Fibroblast of skin of scalp (primary cell): Measurements from ENCODE around the gene MAFB.

Experiments
- DNase-seq: peaks from one replicate; pipeline ENCODE4 v3.0.0-alpha.2; 2013

Gene MAFB

DNA sequence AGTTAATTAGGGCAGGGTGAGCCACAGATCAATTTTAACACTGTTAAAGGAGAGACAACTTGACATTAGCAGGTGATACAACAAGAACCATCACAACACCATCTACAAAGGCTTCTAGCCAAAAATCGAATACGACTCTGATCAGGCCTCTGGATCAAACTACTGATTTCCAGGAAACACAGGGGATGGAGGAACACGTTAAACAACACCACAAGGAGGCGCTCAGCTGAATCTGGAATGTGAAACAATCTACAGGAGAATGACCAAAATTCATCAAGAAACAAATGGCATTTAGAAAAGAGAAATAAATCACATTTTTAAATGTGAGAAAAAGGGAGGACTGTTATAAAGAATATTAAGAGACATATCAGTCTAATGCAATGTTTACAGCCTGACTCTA, 13.5 kb upstream of the MAFB start:
- no peak for DNase-seq

DNA sequence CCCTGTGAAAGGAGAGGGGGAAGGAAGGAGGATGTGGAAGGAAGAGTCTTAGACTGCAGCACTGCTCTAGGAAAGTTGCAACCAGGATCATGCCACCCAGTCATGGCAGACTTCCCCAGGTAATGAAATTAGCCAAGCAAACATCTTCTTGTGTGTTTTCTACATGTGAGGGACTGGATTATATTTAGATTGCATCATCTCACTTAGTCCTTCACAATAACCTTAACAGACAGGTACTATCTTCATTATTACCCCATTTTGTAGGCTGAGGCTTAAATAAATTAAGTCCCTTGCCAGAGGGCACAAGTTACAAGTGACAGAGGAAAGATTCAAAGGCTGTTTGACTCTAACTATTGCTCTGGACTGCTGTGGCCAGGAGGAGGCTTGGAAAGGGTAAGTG, 9.7 kb upstream of the MAFB start:
- DNase-seq: no peak

DNA sequence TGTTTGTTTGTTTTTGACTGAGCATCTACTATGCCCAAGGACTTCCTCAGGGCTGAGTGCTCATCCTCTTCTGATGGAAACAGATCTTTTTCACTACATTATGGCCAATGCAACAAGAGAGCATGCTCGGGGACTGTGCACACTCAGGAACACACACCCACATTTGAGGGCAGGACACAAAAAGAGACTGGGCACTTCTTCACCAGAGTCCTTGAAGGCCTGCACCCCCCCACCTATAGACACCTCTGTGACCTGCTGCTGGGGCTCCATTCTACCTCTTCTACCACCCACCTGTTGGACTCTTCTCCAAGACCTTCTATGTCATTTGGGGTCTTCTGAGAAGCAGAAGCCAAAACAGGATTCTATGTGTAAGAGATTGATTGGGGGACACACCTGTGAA, 9.2 kb upstream of the MAFB start:
- DNase-seq: no peak

GRCh38 chr20:40697541-40697940, 8.5 kb upstream of the MAFB start:
- DNase-seq: no peak

- DNase-seq: no peak
Observed at GRCh38 chr20:40695214-40695613, 6.2 kb upstream of the MAFB start.

- no peak for DNase-seq
Observed at GRCh38 chr20:40694246-40694645, 5.2 kb upstream of the MAFB start.

DNA sequence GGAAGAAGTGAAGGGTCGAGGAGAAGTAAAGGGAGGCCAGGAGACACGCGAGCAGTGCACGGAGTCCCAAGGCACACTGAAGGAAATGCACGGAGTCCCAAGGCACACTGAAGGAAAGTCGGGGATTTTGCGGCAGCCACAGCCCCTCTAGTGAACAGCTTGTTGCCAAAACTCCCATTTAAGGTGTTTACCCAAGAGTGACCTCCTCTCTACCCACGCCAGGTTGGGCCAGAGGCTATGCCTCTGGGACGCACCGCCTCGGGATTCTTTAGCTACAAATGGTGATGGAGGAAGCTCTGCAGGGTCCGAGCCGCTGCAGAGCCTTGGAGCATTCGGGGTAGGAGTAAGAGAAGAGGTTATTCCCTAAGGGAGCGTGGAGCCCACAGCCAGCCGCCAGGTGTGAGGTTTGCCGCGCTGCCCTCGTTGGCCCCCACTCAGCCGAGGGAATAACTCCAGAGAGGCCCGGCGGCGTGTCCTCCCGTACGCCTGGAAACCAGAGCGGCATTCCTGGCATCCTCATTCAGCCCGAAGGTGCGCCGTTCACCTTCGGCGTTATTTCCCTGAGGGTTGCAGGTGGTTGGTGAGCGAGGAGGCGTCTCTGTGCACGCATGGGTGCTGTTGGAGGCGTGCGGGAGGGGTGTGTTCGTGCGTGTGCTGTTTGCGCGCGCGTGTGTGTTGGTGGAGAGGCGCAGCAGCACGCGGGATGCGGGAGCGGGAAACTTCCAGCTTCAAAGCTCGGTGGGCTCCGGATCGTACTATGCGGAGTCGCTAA, 3.4 kb upstream of the MAFB start:
- DNase-seq: no peak

GRCh38 chr20:40691566-40692239, 2.7 kb upstream of the MAFB start:
- no peak for DNase-seq

- DNase-seq: no peak
Observed at GRCh38 chr20:40690836-40691565, 2.0 kb upstream of the MAFB start.

DNA sequence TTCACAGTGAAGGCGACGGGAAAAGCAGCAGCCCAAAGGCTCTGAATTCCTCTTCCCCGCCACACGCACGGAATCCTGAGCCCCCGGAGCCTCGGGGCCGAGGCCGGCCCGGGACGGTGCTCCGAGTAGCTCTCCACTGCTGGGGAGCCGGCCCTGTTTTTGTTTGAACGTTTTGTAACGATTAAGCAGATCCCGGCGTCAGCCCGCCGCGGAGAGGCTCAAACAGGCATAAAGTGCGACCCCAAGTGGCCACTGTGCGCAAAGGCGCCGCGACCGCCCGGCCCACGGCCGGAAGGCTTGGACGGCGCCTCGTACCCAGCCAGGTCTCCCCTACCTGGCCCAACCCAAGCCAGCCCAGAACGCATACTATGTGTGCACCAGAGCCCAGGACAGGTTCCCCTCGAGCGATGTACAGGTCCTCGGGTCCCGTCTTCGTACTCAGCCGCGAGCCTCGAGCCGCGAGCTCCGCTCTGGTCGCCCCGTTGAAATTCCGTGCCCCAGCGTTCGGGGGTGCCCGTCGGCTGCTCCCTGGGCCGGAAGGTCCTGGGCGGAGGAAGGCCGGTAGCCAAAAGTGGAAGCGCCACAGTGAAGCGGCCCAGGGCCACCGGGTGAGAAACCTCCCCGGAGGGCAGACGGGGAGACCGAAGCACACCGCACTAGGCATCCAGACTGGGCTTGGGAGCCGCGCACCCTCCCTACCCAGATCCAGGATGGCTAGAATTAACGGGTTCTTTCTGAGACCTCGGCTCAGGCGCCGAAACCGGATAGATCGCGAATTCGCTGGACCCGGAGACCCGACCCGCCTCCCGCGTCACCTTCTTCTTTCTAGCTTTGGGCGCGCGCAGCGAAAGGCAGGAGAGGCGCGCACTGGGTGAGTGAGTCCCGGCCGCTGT, 1.2 kb upstream of the MAFB start:
- peak; percentile 93 for DNase-seq

- DNase-seq: peak; percentile 4
Observed at GRCh38 chr20:40688129-40689099, 622 bp downstream of the MAFB start.

GRCh38 chr20:40687384-40688128, 1.5 kb downstream of the MAFB start:
- peak; percentile 50 for DNase-seq

GRCh38 chr20:40686893-40687292, 2.1 kb downstream of the MAFB start:
- no peak for DNase-seq

GRCh38 chr20:40686434-40686882, 2.6 kb downstream of the MAFB start:
- DNase-seq: peak; percentile 7

DNA sequence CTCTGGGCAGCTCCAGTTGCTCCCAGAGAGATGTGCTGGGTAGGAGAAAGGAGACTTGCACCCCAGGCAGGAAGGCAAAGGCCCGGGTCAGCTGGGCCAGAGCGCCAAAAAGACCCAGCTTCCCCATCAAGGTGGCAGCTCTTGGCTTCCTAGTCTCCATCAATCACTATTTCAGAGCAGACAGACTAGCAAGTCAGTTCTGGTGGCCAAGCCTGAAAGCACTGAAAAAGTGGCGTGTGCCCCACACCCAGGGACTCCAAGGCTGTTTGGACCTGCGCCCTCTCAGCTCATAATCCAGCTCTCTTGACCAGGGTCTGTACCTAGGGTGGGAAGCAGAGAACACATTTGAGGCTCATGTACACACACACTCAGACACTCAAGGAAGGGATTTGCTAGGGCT, 3.7 kb downstream of the MAFB start:
- no peak for DNase-seq

GRCh38 chr20:40683894-40684268, 5.2 kb downstream of the MAFB start:
- DNase-seq: no peak

DNA sequence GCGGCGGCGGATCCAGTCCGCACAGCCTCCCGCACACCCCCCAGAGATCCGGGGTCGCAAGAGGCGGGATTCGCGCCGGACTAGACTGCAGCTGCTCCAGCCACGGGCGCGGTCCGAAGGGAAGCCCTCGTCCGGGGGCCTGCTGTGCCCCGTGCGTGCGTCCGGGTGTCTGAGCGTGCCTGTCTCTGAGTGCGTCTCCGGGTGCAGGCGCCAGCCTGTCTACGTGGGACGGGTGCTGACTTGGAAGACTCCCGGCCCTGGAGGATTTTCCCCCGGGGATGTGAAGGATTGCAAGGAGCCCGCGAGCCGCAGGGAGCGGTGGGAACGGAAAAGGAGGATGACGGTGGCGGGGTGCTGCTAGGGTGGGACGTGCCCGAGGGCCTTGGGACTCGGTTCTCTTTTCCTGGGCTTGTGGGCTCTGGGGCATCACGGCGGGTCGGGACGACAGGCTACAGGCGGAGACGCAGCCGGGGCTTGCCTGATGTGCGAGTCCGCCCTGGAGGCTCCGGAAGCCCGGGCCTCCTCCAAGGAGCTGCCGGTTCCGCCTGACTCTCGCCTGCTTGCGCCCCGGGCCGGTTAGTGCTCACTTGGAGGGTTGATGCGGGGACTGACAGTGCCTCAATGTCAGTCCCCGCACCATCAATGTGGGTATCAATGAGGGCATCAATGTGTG, 5.7 kb downstream of the MAFB start:
- DNase-seq: peak; percentile 71

GRCh38 chr20:40682104-40682981, 6.7 kb downstream of the MAFB start:
- peak; percentile 31 for DNase-seq

DNA sequence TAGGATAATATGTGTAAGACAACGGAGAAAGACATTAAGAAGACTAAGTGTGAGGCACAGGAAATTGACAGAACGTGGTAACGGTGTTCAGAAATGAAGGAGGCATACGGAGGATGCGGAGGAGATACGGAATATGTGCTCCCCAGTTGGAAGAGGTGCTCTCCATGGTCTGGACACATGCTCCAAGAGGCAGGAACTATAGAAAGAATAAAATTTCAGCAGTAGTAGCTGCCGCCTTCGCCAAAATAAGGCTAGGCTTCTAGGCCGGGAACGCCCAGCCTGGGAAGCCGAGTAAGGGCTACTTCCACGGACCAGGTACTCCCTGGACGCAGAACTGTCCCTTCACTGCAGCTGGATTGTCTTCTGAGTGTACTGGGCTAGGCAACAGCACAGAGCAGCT, 7.4 kb downstream of the MAFB start:
- no peak for DNase-seq
